Fibroblast of mammary gland (primary cell): ENCODE results near the gene NEUROD6.

Experiments used
- DNase-seq: peaks from one replicate; pipeline ENCODE4 v3.0.0-alpha.2; 2010; ENCODE audit warnings: low read depth
- H3K4me3 ChIP-seq: 2 replicates; pipeline ENCODE4 v1.5.1; 2011; ENCODE audit warnings: low read depth, mild to moderate bottlenecking, low read length, moderate library complexity; ENCODE audit not compliant: control insufficient read depth
- TF ChIP-seq, protein P1 (sequence below): conservative IDR thresholded peaks from 2 replicates; pipeline ENCODE4 v1.5.1; 2011; ENCODE audit warnings: low read depth, low read length, inconsistent platforms; ENCODE audit not compliant: control insufficient read depth, insufficient read depth

NEUROD6 gene

DNA sequence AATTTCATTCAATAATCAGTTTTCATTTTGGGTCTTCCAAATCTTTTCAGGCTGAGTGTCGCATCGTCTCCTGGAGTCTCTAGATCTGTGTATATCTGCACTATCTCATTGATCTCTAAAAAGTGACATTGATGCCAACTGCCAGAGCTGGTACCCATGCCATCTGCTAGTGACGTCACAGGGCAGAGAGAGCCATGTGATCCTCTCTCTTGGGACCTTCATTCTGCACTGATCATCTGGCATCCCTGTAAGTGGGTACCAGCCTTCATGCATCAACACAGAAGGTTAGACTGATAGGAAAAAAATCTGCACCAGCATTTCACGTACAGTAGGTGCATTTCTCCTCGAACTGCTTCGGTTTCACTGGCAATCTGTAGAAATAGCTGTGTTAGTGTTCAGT is at the start of gene NEUROD6:
Gene NEUROD6, minus strand, starts transcription at position 124 of the 400 bp plus-strand sequence. CDS start 1,458 bp downstream, outside the sequence.
- no peak for DNase-seq
- no peak within 1 kb of the TSS for H3K4me3 ChIP-seq
- TF ChIP-seq, protein P1, sequence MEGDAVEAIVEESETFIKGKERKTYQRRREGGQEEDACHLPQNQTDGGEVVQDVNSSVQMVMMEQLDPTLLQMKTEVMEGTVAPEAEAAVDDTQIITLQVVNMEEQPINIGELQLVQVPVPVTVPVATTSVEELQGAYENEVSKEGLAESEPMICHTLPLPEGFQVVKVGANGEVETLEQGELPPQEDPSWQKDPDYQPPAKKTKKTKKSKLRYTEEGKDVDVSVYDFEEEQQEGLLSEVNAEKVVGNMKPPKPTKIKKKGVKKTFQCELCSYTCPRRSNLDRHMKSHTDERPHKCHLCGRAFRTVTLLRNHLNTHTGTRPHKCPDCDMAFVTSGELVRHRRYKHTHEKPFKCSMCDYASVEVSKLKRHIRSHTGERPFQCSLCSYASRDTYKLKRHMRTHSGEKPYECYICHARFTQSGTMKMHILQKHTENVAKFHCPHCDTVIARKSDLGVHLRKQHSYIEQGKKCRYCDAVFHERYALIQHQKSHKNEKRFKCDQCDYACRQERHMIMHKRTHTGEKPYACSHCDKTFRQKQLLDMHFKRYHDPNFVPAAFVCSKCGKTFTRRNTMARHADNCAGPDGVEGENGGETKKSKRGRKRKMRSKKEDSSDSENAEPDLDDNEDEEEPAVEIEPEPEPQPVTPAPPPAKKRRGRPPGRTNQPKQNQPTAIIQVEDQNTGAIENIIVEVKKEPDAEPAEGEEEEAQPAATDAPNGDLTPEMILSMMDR: no peak

DNA sequence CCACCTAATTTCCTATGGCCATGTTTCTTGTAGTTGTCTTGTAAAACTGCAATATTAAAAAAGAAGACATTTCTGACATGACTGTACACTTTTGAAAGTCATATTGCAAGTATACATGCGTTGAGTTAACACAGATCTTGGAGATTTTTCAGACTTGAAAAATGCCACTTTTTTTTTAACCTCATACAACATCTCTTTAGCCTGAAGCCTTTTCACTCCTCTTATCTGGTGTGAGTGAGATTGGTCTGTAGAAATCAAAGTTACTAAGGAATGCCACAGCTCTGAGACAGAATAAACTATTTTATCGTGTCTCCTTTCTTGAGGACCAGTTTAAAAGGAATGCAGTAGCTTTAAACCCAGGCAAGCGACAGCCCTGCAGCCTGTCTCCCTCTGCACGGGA is 43.9 kb upstream of the NEUROD6 start:
- TF ChIP-seq, protein P1: no peak
- DNase-seq: no peak

DNA sequence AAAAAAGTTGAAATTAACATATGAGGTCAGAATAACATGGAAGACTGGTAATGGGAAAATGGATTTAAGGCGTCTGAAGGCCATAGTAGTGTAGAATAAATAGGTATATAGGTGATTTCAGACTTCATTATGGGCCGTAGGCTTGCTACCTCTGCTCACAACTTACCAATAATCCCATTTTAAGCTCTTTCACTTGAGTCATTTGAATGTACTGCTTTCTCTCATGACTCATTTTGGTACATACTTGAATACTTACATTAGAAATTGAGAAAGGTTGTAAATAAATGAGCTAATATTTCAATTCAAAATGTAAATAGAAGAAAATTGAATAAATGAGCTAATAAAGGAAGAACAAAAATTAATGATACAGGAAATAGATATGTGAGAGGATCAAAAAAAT is 42.2 kb upstream of the NEUROD6 start:
- TF ChIP-seq, protein P1: no peak
- no peak overlapping the region for H3K4me3 ChIP-seq
- DNase-seq: no peak

More for the DNA sequence above, 43.9 kb upstream of the NEUROD6 start:
- H3K4me3 ChIP-seq: no peak overlapping the region

DNA sequence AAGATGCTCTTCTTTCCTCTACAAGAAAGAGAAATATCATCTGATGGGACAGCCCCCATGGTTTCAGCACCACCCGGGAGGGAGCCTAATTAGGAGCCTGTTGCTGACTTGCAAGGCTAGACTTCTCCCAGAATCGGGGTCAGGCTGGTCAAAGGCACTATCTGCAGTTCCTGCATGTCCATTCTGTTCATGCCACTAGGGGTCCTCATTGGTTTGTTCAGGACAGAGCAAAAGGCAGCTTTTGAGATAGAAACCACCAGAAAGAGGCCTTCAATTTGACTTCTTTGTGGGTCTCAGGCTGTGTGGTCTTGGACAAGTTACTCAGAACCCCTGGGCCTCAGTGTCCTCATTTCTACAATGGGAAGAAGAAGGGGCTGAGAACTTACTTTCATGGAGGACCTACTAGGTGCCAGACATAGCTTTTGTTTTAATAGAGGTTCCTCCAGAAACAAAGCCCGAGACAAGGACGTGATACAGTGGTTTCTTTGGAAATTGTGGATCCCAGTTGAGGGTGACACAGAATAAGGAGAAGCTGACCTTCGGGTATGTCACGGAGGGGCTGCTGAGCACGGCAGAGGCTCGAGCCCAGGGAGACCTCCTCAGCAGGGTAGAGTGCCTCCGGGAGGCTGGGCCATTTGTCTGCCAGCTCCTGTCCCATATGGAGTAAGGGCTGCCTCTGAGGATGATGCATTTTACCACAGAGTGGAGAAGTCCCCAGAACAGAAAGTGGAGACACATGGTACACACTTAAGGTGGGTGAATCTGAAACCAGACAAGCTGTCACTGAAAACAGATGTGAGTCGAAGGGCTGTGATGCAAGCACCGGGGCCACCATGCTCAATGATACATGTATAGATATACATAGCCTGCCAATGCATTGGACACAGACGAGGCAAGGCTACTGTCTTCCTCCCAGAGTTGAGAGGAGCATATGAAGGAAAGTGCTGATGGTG is 33.1 kb upstream of the NEUROD6 start:
- peak; percentile 43 for DNase-seq
- TF ChIP-seq, protein P1: peak; percentile 60

DNA sequence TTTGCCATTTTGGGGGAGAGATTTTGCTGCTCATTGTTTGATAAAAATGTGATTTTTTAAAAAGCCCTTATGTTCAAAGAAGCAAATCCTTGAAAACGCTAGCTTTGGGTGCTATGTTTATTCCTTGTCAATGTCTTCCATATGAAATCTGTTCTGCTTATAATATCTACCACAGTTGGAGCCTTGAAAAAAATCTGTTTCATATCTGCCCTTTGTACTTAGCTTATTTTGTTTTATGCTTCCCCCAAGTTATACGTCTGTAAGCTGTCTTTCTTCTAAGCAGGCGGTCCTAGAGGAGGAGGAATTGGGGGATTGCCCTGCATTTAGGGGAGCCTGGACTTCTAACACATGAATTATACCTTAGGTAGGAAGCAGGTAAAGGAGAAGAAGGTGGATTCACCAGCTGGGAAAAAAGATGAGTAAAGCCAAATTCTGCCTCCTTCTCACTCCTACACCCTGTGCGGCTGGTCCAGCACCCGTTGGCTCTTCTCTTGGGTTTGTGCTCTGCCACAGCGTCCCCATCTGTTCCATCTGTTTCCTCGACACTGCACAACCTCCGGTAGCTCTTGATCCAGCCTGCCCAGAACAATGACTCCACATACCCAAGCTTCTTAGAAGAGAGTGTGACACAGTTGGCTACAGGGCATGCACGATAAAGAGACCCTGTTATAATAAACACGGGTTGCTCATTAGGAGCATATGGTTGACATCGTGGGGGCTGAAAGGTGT is 31.9 kb upstream of the NEUROD6 start:
- TF ChIP-seq, protein P1: no peak
- no peak for DNase-seq
- no peak overlapping the region for H3K4me3 ChIP-seq

More for the DNA sequence above, 33.1 kb upstream of the NEUROD6 start:
- no peak overlapping the region for H3K4me3 ChIP-seq

DNA sequence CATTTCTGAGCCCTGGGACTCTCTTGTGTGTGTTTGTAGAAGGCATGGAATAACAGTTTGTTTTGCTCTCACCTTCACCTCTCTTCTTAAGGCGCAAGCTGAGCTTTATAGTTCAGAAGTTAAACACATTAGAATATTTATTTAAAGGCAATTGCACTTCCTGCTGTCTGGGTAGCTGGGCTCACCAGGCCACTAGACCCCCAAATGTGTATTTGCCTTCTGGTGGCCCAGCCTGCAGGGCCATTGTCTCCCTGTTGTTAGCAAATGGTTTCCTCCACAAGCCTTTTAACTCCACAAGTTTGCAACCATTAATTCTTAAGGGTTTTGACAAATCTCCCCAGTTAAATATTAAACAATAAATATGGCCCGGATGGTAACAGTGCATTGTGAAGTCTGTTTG is 31.1 kb upstream of the NEUROD6 start:
- TF ChIP-seq, protein P1: no peak
- DNase-seq: no peak
- no peak overlapping the region for H3K4me3 ChIP-seq
